ENCODE data around the gene CHCHD1. TPM values are rescaled to one million over a fixed set of nuclear protein-coding genes. Genes with fewer than 3 reads are reported as not detected.

CHCHD1 gene
- total and polyA plus RNA-seq, 2 experiments from 2014 or later, result 40.6 to 187 TPM

- H4K20me1 ChIP-seq (replicated peaks; ENCODE audit: insufficient read depth), result no peaks in the 10 kb centered on the region; the same call in 1 of the 2 replicates
- ATAC-seq, result no peak
- H3K4me3 ChIP-seq, result no peak overlapping the region
- H3K27me3 ChIP-seq (ENCODE audit: insufficient read depth), result no peaks in the 10 kb centered on the region
- no peaks in the 10 kb centered on the region for H3K79me2 ChIP-seq (replicated peaks; ENCODE audit: insufficient read depth)
- no peaks in the 10 kb centered on the region for H3F3A ChIP-seq (replicated peaks; ENCODE audit: low read depth)
- no peaks in the 10 kb centered on the region for H3K9me2 ChIP-seq (ENCODE audit: insufficient read depth)
- Mint-ChIP-seq H3K4me1 (no peaks in the 10 kb centered on the region; the same call in 2 of the 3 replicates), H3K27me3 (ENCODE audit: insufficient read depth, low read depth, poor library complexity) (peaks cover 8% of the 10 kb centered on the region), H3K4me3 (no peak overlapping the region), H3K36me3 (ENCODE audit: low read depth) (peaks cover 50% of the 10 kb centered on the region), H3K27ac (no peak overlapping the region), H3K9me3 (no peaks in the 10 kb centered on the region)
- H3K27ac ChIP-seq (ENCODE audit: low read depth), result no peak overlapping the region
- peaks cover 3% of the 10 kb centered on the region; the same call in 1 of the 2 replicates for H3K36me3 ChIP-seq (ENCODE audit: insufficient read depth)
- no peak overlapping the region for H3K4me2 ChIP-seq
- TF ChIP-seq ZNF114 (CRISPR knock-in tag; IDR thresholded peaks at IDR 0.05) (no peak), CREB1 (CRISPR knock-in tag; IDR thresholded peaks at IDR 0.05; ENCODE audit: low read depth) (no peak), NANOG (IDR thresholded peaks at IDR 0.05; ENCODE audit: borderline replicate concordance) (no peak), EZH2phosphoT487 (IDR thresholded peaks at IDR 0.05; ENCODE audit: unreplicated experiment) (no peak), STAT1 (IDR thresholded peaks at IDR 0.05; ENCODE audit: unreplicated experiment) (no peak), ZNF331 (CRISPR knock-in tag; IDR thresholded peaks at IDR 0.05; ENCODE audit: low read depth) (no peak), JUNB (IDR thresholded peaks at IDR 0.05; ENCODE audit: unreplicated experiment) (no peak), POLR2AphosphoS5 (IDR thresholded peaks at IDR 0.05; ENCODE audit: low read depth) (no peak), CTCF (conservative IDR thresholded peaks at IDR 0.05; ENCODE audit: low read depth in 2 of 2) (no peak), ETS1 (IDR thresholded peaks at IDR 0.05) (no peak), EZH2 (IDR thresholded peaks at IDR 0.05; ENCODE audit: low read depth, unreplicated experiment) (no peak)
- TF ChIP-seq, protein P1, sequence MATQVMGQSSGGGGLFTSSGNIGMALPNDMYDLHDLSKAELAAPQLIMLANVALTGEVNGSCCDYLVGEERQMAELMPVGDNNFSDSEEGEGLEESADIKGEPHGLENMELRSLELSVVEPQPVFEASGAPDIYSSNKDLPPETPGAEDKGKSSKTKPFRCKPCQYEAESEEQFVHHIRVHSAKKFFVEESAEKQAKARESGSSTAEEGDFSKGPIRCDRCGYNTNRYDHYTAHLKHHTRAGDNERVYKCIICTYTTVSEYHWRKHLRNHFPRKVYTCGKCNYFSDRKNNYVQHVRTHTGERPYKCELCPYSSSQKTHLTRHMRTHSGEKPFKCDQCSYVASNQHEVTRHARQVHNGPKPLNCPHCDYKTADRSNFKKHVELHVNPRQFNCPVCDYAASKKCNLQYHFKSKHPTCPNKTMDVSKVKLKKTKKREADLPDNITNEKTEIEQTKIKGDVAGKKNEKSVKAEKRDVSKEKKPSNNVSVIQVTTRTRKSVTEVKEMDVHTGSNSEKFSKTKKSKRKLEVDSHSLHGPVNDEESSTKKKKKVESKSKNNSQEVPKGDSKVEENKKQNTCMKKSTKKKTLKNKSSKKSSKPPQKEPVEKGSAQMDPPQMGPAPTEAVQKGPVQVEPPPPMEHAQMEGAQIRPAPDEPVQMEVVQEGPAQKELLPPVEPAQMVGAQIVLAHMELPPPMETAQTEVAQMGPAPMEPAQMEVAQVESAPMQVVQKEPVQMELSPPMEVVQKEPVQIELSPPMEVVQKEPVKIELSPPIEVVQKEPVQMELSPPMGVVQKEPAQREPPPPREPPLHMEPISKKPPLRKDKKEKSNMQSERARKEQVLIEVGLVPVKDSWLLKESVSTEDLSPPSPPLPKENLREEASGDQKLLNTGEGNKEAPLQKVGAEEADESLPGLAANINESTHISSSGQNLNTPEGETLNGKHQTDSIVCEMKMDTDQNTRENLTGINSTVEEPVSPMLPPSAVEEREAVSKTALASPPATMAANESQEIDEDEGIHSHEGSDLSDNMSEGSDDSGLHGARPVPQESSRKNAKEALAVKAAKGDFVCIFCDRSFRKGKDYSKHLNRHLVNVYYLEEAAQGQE (IDR thresholded peaks at IDR 0.05; ENCODE audit: unreplicated experiment), result no peak
- TF ChIP-seq, protein P2, sequence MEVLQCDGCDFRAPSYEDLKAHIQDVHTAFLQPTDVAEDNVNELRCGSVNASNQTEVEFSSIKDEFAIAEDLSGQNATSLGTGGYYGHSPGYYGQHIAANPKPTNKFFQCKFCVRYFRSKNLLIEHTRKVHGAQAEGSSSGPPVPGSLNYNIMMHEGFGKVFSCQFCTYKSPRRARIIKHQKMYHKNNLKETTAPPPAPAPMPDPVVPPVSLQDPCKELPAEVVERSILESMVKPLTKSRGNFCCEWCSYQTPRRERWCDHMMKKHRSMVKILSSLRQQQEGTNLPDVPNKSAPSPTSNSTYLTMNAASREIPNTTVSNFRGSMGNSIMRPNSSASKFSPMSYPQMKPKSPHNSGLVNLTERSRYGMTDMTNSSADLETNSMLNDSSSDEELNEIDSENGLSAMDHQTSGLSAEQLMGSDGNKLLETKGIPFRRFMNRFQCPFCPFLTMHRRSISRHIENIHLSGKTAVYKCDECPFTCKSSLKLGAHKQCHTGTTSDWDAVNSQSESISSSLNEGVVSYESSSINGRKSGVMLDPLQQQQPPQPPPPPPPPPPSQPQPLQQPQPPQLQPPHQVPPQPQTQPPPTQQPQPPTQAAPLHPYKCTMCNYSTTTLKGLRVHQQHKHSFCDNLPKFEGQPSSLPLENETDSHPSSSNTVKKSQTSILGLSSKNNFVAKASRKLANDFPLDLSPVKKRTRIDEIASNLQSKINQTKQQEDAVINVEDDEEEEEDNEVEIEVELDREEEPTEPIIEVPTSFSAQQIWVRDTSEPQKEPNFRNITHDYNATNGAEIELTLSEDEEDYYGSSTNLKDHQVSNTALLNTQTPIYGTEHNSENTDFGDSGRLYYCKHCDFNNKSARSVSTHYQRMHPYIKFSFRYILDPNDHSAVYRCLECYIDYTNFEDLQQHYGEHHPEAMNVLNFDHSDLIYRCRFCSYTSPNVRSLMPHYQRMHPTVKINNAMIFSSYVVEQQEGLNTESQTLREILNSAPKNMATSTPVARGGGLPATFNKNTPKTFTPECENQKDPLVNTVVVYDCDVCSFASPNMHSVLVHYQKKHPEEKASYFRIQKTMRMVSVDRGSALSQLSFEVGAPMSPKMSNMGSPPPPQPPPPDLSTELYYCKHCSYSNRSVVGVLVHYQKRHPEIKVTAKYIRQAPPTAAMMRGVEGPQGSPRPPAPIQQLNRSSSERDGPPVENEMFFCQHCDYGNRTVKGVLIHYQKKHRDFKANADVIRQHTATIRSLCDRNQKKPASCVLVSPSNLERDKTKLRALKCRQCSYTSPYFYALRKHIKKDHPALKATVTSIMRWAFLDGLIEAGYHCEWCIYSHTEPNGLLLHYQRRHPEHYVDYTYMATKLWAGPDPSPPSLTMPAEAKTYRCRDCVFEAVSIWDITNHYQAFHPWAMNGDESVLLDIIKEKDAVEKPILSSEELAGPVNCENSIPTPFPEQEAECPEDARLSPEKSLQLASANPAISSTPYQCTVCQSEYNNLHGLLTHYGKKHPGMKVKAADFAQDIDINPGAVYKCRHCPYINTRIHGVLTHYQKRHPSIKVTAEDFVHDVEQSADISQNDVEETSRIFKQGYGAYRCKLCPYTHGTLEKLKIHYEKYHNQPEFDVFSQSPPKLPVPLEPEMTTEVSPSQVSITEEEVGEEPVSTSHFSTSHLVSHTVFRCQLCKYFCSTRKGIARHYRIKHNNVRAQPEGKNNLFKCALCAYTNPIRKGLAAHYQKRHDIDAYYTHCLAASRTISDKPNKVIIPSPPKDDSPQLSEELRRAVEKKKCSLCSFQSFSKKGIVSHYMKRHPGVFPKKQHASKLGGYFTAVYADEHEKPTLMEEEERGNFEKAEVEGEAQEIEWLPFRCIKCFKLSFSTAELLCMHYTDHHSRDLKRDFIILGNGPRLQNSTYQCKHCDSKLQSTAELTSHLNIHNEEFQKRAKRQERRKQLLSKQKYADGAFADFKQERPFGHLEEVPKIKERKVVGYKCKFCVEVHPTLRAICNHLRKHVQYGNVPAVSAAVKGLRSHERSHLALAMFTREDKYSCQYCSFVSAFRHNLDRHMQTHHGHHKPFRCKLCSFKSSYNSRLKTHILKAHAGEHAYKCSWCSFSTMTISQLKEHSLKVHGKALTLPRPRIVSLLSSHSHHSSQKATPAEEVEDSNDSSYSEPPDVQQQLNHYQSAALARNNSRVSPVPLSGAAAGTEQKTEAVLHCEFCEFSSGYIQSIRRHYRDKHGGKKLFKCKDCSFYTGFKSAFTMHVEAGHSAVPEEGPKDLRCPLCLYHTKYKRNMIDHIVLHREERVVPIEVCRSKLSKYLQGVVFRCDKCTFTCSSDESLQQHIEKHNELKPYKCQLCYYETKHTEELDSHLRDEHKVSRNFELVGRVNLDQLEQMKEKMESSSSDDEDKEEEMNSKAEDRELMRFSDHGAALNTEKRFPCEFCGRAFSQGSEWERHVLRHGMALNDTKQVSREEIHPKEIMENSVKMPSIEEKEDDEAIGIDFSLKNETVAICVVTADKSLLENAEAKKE (CRISPR knock-in tag; IDR thresholded peaks at IDR 0.05), result no peak
- no peak for DNase-seq (ENCODE audit: low spot score)
- no peak overlapping the region for H2AFZ ChIP-seq
- H3K4me1 ChIP-seq (ENCODE audit: insufficient read depth), result no peaks in the 10 kb centered on the region
These were observed 20.6 kb downstream of the CHCHD1 start for GRCh38 chr10:73802276-73802991.
